Measurements from ENCODE around the gene SLBP. TPM values are rescaled to one million over a fixed set of nuclear protein-coding genes. Genes with fewer than 3 reads are reported as not detected.

The SLBP gene
- total RNA-seq, 1 donor from 2014 or later: 114 TPM

GRCh38 chr4:1716065-1716945 is 4.2 kb upstream of the SLBP start:
- TF ChIP-seq CTCF (conservative IDR thresholded peaks at IDR 0.05; ENCODE audit: low read depth, low read length): no peak
- no peak for DNase-seq (ENCODE audit: low read depth)
- no peak overlapping the region for H3K4me3 ChIP-seq (ENCODE audit: low read depth, low read length)

- TF ChIP-seq CTCF (conservative IDR thresholded peaks at IDR 0.05; ENCODE audit: low read depth, low read length): no peak
- DNase-seq (ENCODE audit: low read depth): no peak
These were observed 3.1 kb upstream of the SLBP start for GRCh38 chr4:1715002-1715758.

GRCh38 chr4:1714303-1715001 is 2.3 kb upstream of the SLBP start:
- TF ChIP-seq CTCF (conservative IDR thresholded peaks at IDR 0.05; ENCODE audit: low read depth, low read length): no peak
- no peak for DNase-seq (ENCODE audit: low read depth)
- H3K4me3 ChIP-seq (ENCODE audit: low read depth, low read length): no peak overlapping the region

More at GRCh38 chr4:1715002-1715758, 3.1 kb upstream of the SLBP start:
- no peak overlapping the region for H3K4me3 ChIP-seq (ENCODE audit: low read depth, low read length)

GRCh38 chr4:1713003-1713851 is 1.1 kb upstream of the SLBP start:
- DNase-seq (ENCODE audit: low read depth): no peak
- TF ChIP-seq CTCF (conservative IDR thresholded peaks at IDR 0.05; ENCODE audit: low read depth, low read length): no peak

GRCh38 chr4:1711571-1712215 is 426 bp downstream of the SLBP start:
- DNase-seq (ENCODE audit: low read depth): no peak
- no peak for TF ChIP-seq CTCF (conservative IDR thresholded peaks at IDR 0.05; ENCODE audit: low read depth, low read length)
- peak overlapping the region; percentile 93 for H3K4me3 ChIP-seq (ENCODE audit: low read depth, low read length)

More at GRCh38 chr4:1713003-1713851, 1.1 kb upstream of the SLBP start:
- H3K4me3 ChIP-seq (ENCODE audit: low read depth, low read length): peak overlapping the region; percentile 93

Measured in epithelial cell of proximal tubule (primary cell).